Right cardiac atrium (tissue), 5 donors: ENCODE results near the gene UBE4B. TPM values are rescaled to one million over a fixed set of nuclear protein-coding genes. Genes with fewer than 3 reads are reported as not detected.
A peak's percentile ranks its signal among the peaks of the same experiment; 100 is the strongest.

Experiments used
- ATAC-seq, 2 donors: fragments of 200-7000 bp; cut with Tn5 transposase; one replicate each; pipeline versions ENCODE4 v1.8.0 to v1.9.1; 2020; ENCODE audit warnings: moderate library complexity in 2 of 2, mild to moderate bottlenecking in 1 of 2
- DNase-seq, 3 donors: peaks; one replicate each; pipeline ENCODE4 v3.0.0-alpha.2; 2020
- H3K27ac ChIP-seq: one replicate; pipeline ENCODE4 v1.5.1; 2013; ENCODE audit warnings: mild to moderate bottlenecking, low read length, control low read depth, moderate library complexity
- H3K27me3 ChIP-seq: one replicate; pipeline ENCODE4 v1.6.1; 2013; ENCODE audit not compliant: control insufficient read depth, insufficient read depth
- H3K4me1 ChIP-seq: one replicate; pipeline ENCODE4 v1.6.1; 2013; ENCODE audit warnings: low read length; ENCODE audit not compliant: control insufficient read depth, insufficient read depth
- H3K4me3 ChIP-seq: one replicate; pipeline ENCODE4 v1.5.1; 2013; ENCODE audit warnings: low read length, control low read depth
- H3K9me3 ChIP-seq: one replicate; pipeline ENCODE4 v1.6.1; 2013; ENCODE audit warnings: low read length; ENCODE audit not compliant: control insufficient read depth
- WGBS: extraction: QIAGEN DNeasy Blood & Tissue Kit; methylation state at CpG from one replicate; pipeline ENCODE4 v1.1.7; 2013; 5-methylcytosine and 5-hydroxymethylcytosine counted together
- intact Hi-C, 4 donors: fragments of 100-400 bp; cut with DNase I; formaldehyde crosslinking; loops; one replicate each; pipeline versions ENCODE4 v1.11.0 to v1.14.0; 2022 to 2023
- polyA plus RNA-seq: library from polyadenylated mRNA; stranded (reverse); fragments of 200-250 nt; gene quantifications from one replicate; pipeline ENCODE4 v1.2.3, GENCODE V29; 2013
- total RNA-seq, 4 donors: library from RNA; stranded (reverse); fragmentation: NEBNext Ultra II Directional; extraction: Animal tissue kit (Norgen Biotek cat#: 25700); gene quantifications; one replicate each; pipeline ENCODE4 v1.2.1, GENCODE V29; 2021
- donor health status: healthy with polysubstance abuse.
- donor health status: DM: no; HTN: yes; CAD: no.
- donor health status: DM: no; HTN: no; CAD: no.
- donor health status: DM: no; HTN: yes; CAD: no; lungs with severe emphysema.
- donor health status: DM: yes; HTN: yes; CAD: no.

Gene UBE4B
- total and polyA plus RNA-seq, 5 donors, result 24.1 to 90.5 (median 62.8) TPM

GRCh38 chr1:10121688-10122087 lies 88.9 kb downstream of the UBE4B start:
- Histone ChIP-seq H3K4me3 (no peak overlapping the region), H3K27ac (no peak overlapping the region), H3K27me3 (no peaks in the 10 kb centered on the region), H3K4me1 (no peaks in the 10 kb centered on the region), H3K9me3 (no peaks in the 10 kb centered on the region)
- 93% methylated on average over 7 of the region's 7 CpGs for WGBS
- no peak for ATAC-seq
- intact Hi-C loops, result no loop called here
- no peak for DNase-seq

DNA sequence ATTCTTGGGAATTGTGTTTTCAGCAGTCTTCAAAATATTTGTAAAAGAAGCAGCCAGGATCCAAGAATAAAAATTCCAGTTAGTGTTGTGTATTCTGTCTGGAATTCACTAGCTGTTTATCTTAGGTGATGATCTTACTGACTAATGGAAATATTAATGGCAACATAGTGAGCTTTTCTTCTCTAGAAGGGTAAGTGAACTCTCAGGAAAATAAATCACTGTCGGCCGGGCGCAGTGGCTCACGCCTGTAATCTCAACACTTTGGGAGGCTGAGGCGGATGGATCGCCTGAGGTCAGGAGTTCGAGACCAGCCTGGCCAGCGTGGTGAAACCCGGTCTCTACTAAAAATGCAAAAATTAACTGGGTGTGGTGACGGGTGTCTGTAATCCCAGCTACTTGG lies 90.2 kb downstream of the UBE4B start:
- intact Hi-C loops, result no loop called here
- H3K4me1 ChIP-seq, result no peaks in the 10 kb centered on the region
- H3K4me3 ChIP-seq, result no peak overlapping the region
- H3K9me3 ChIP-seq, result no peaks in the 10 kb centered on the region
- DNase-seq (no peak), ATAC-seq (no peak)
- no peaks in the 10 kb centered on the region for H3K27me3 ChIP-seq
- H3K27ac ChIP-seq, result no peak overlapping the region
- 89% methylated on average over 10 of the region's 10 CpGs for WGBS

GRCh38 chr1:10128101-10128765 lies 95.5 kb downstream of the UBE4B start:
- Histone ChIP-seq H3K9me3 (no peaks in the 10 kb centered on the region), H3K27me3 (no peaks in the 10 kb centered on the region), H3K27ac (no peak overlapping the region), H3K4me3 (no peak overlapping the region), H3K4me1 (no peaks in the 10 kb centered on the region)
- intact Hi-C loops, result no loop called here
- DNase-seq, result no peak
- 79% methylated on average over 9 of the region's 9 CpGs for WGBS
- ATAC-seq, result no peak

GRCh38 chr1:10132316-10132715 lies 99.6 kb downstream of the UBE4B start:
- intact Hi-C loops, result no loop called here
- WGBS, result 95% methylated on average over 6 of the region's 6 CpGs
- H3K4me3 ChIP-seq, result no peak overlapping the region

GRCh38 chr1:10132852-10133251 lies 100.1 kb downstream of the UBE4B start:
- Histone ChIP-seq H3K9me3 (no peaks in the 10 kb centered on the region), H3K27me3 (no peaks in the 10 kb centered on the region), H3K27ac (no peak overlapping the region), H3K4me3 (no peak overlapping the region), H3K4me1 (no peaks in the 10 kb centered on the region)
- DNase-seq (no peak), ATAC-seq (no peak)
- intact Hi-C loops, result no loop called here
- 86% methylated on average over 10 of the region's 10 CpGs for WGBS

More at GRCh38 chr1:10132316-10132715, 99.6 kb downstream of the UBE4B start:
- no peak overlapping the region for H3K27ac ChIP-seq
- no peak for DNase-seq
- ATAC-seq, result no peak
- H3K9me3 ChIP-seq, result no peaks in the 10 kb centered on the region
- H3K27me3 ChIP-seq, result no peaks in the 10 kb centered on the region
- no peaks in the 10 kb centered on the region for H3K4me1 ChIP-seq

DNA sequence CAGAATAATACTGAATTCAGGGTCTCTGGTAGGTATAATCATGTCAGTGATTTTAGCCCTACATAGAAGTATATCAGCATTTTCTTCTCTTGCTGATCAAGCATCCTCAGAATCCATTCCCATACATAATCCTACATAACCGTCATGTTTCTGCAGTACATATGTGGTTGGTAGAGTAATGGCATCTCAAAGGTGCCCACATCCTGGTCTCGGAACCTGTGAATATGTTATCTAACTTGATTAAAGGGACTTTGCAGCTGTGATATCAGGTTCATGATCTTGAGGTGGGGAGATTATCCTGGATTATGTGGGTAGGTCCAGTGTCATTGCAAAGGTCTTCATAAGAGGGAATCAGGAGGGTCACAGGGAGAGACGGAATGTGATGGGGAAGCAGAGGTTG lies 108.2 kb downstream of the UBE4B start:
- Histone ChIP-seq H3K4me3 (no peak overlapping the region), H3K27ac (no peak overlapping the region), H3K27me3 (no peaks in the 10 kb centered on the region), H3K4me1 (no peaks in the 10 kb centered on the region), H3K9me3 (no peaks in the 10 kb centered on the region)
- WGBS, result 97% methylated on average over 3 of the region's 3 CpGs
- intact Hi-C loops, result no loop called here
- DNase-seq (no peak), ATAC-seq (no peak)

- 86% methylated on average over 7 of the region's 7 CpGs for WGBS
- DNase-seq (no peak), ATAC-seq (no peak)
Measured at GRCh38 chr1:10143961-10144485, 111.3 kb downstream of the UBE4B start.

GRCh38 chr1:10146391-10146790 lies 113.6 kb downstream of the UBE4B start:
- no peaks in the 10 kb centered on the region for H3K4me1 ChIP-seq
- DNase-seq (no peak), ATAC-seq (no peak)
- no peaks in the 10 kb centered on the region for H3K27me3 ChIP-seq
- no peak overlapping the region for H3K4me3 ChIP-seq
- H3K27ac ChIP-seq, result no peak overlapping the region
- no peaks in the 10 kb centered on the region for H3K9me3 ChIP-seq
- WGBS, result 97% methylated on average over 8 of the region's 8 CpGs
- intact Hi-C loops, result no loop called here

More at GRCh38 chr1:10143961-10144485, 111.3 kb downstream of the UBE4B start:
- Histone ChIP-seq H3K27ac (no peak overlapping the region), H3K9me3 (no peaks in the 10 kb centered on the region), H3K4me1 (no peaks in the 10 kb centered on the region), H3K27me3 (no peaks in the 10 kb centered on the region), H3K4me3 (no peak overlapping the region)
- intact Hi-C loops, result no loop called here

- intact Hi-C loops, result no loop called here
- H3K27ac ChIP-seq, result no peak overlapping the region
- ATAC-seq (no peak), DNase-seq (no peak)
- no peak overlapping the region for H3K4me3 ChIP-seq
- H3K4me1 ChIP-seq, result no peaks in the 10 kb centered on the region
- no peaks in the 10 kb centered on the region for H3K27me3 ChIP-seq
- H3K9me3 ChIP-seq, result no peaks in the 10 kb centered on the region
Measured at GRCh38 chr1:10149231-10149630, 116.5 kb downstream of the UBE4B start.

DNA sequence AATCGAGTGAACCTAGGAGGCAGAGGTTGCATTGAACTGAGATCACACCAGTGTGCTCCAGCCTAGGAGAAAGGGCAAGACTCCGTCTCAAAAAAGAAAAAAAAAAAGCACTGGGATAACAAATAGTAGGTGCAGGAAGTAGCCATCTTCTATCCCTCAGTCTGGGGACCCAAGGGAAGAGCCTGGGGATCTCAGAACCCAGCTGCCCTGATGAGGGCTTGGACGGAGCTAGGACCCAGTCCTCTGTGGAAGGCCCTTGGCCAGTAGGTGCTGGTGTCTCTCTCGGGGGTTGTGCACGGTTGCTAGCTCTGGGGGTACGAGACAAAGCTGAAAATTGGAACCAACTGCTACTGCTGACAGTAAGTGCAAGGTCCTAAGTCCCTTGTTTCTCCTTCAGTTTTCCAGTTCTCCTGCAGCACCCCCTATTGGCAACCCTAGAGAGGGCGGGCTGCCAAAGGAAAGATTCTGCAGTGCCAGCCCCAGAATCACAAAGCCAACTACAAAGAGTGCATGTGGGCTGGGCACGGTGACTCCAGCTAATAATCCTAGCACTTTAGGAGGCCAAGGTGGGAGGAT lies 120.0 kb downstream of the UBE4B start:
- peak in 2 of 3 donors; percentile 60 to 65 for DNase-seq
- H3K4me1 ChIP-seq, result peaks cover 6% of the 10 kb centered on the region
- no peak overlapping the region for H3K4me3 ChIP-seq
- WGBS, result 84% methylated on average over 8 of the region's 8 CpGs
- H3K9me3 ChIP-seq, result no peaks in the 10 kb centered on the region
- peak in 1 of 2 donors; percentile 55 for ATAC-seq
- no peak overlapping the region for H3K27ac ChIP-seq
- H3K27me3 ChIP-seq, result no peaks in the 10 kb centered on the region
- intact Hi-C loops, result no loop called here

DNA sequence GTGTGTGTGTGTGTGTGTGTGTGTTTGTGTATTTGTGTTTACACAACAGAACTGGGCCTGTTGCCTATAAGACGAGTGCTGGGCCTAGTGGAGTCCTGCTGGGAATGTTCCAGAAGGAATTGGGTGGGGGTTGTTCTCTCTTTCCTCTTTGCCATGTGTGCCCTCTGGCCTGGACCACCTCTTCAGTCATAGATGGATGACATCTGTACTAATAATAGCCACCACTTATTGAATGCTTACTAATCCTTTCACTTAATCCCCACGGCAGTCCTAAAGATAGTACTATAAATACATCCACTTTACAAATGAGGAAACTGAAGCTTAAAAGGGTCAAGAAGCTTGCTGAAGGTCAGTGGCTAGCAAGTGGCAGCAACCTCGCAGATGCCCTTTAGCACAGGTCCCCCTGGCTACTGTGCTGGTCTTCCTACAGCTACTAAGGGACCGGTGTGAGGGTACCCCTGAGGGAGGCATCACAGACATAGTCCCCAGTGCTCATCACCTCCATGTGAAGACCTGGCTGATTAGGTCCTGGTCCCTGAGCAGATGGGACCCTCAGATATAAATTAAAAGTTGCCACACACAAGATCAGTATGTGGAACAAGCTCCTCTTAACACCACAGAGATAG lies 122.4 kb downstream of the UBE4B start:
- no peak overlapping the region for H3K4me3 ChIP-seq
- DNase-seq (no peak), ATAC-seq (peak; percentile 82 to 84)
- no peaks in the 10 kb centered on the region for H3K27me3 ChIP-seq
- WGBS, result 48% methylated on average over 4 of the region's 4 CpGs
- H3K4me1 ChIP-seq, result peaks cover 6% of the 10 kb centered on the region
- H3K27ac ChIP-seq, result peak overlapping the region; percentile 99
- no peaks in the 10 kb centered on the region for H3K9me3 ChIP-seq
- intact Hi-C loops, result no loop called here
